Adrenal gland (tissue), 19 donors: ENCODE data around the gene ARID2. TPM values are rescaled to one million over a fixed set of nuclear protein-coding genes. Genes with fewer than 3 reads are reported as not detected.

Experiments
- DNase-seq, 7 donors: peaks; one replicate each; pipeline ENCODE4 v3.0.0-alpha.2; 2019 to 2020
- H3K27ac ChIP-seq, 5 donors: fragments of 200-600 bp; sonication (generic) in 4 of 5; 1 replicate in 3 of 5; 2 replicates in 2 of 5; pipeline versions ENCODE4 v1.5.1 to v1.8.0; 2016 to 2020; ENCODE audit warnings: mild to moderate bottlenecking in 1 of 5
- H3K27me3 ChIP-seq: fragments of 200-600 bp; 2 replicates; pipeline ENCODE4 v1.8.0; 2021
- H3K36me3 ChIP-seq, 2 donors: fragments of 200-600 bp; replicated peaks in 1 of 2; 1 replicate in 1 of 2; 2 replicates in 1 of 2; pipeline versions ENCODE4 v1.5.1 to v1.8.0; 2018 to 2022
- H3K4me1 ChIP-seq, 2 donors: fragments of 200-600 bp; replicated peaks in 1 of 2; 1 replicate in 1 of 2; 2 replicates in 1 of 2; pipeline versions ENCODE4 v1.5.1 to v1.8.0; 2018 to 2021
- H3K4me3 ChIP-seq, 4 donors: fragments of 200-600 bp; sonication (generic) in 3 of 4; one replicate each; pipeline ENCODE4 v1.5.1; 2016 to 2018
- H3K9me3 ChIP-seq, 3 donors: fragments of 200-600 bp; sonication (generic) in 1 of 3; replicated peaks in 1 of 3; 1 replicate in 2 of 3; 2 replicates in 1 of 3; pipeline versions ENCODE4 v1.5.1 to v1.8.0; 2016 to 2021
- CTCF ChIP-seq, 6 experiments: fragments of 450-650 bp in 4 of 6; fragments of 200-600 bp in 2 of 6; sonication (generic) in 1 of 6; IDR thresholded peaks; 1 replicate in 5 of 6; 2 replicates in 1 of 6; pipeline versions ENCODE4 v1.5.1 to v1.8.0; 2016 to 2021; ENCODE audit warnings: antibody characterized with exemption in 6 of 6, mild to moderate bottlenecking in 2 of 6, moderate library complexity in 1 of 6
- POLR2A ChIP-seq, 2 donors: fragments of 450-650 bp; IDR thresholded peaks; one replicate each; pipeline ENCODE4 v1.6.1; 2017; ENCODE audit warnings: antibody characterized with exemption in 2 of 2, mild to moderate bottlenecking in 2 of 2, moderate library complexity in 1 of 2
- WGBS, 4 donors: extraction: QIAGEN DNeasy Blood & Tissue Kit in 2 of 4; methylation state at CpG; one replicate each; pipeline versions ENCODE4 v1.1.5 to v1.1.7; 2013 to 2017; 5-methylcytosine and 5-hydroxymethylcytosine counted together
- intact Hi-C, 2 donors: fragments of 100-400 bp; cut with DNase I; formaldehyde crosslinking; loops; one replicate each; pipeline versions ENCODE4 v1.14.1 to v1.15.0; 2022 to 2023
- long read RNA-seq, 10 donors: library from polyadenylated mRNA in 3 of 10; unstranded in 2 of 10; stranded (forward) in 1 of 10; transcript quantifications; one replicate each; pipeline ENCODE4 v2.0.0 and lab custom pipeline, GENCODE V29; 2021 to 2026
- polyA plus RNA-seq, 3 donors: library from polyadenylated mRNA; stranded (reverse); fragments of 200-250 nt in 2 of 3; fragments of 350-450 nt in 1 of 3; fragmentation: Illumina TruSeq in 1 of 3; extraction: RNeasy Lipid Tissue Mini Kit (QIAGEN cat#74804) in 1 of 3; gene quantifications; one replicate each; pipeline ENCODE4 v1.2.3, GENCODE V29; 2013 to 2014
- total RNA-seq, 9 donors: library from RNA; depleted of rRNA in 4 of 9; stranded (reverse); fragments of >200 nt in 4 of 9; fragments of 120-200 nt in 1 of 9; fragmentation: NEBNext Ultra II Directional in 1 of 9; extraction: Animal tissue kit (Norgen Biotek cat#: 25700) in 1 of 9; gene quantifications; one replicate each; pipeline versions ENCODE4 v1.1.0 to v1.2.4, GENCODE V29; 2013 to 2023
- donor health status: healthy with polysubstance abuse.
- donor health status: Bipolar disorder and iron deficiency.
- donor health status: DM: yes; HTN: yes; CAD: no.
- donor health status: DM: no; HTN: no; CAD: no.
- donor health status: DM: no; HTN: no; CAD: no.
- donor health status: DM: yes; HTN: yes; CAD: no.

ARID2 gene
- total RNA-seq, result 10 to 100 TPM; 16.5 to 28.0 (median 25.3) TPM
- polyA plus RNA-seq, result 10 to 100 TPM in 2 of 3 donors, 1 to 10 TPM in 1; 7.9 to 12.0 (median 10.6) TPM
- long read RNA-seq, donor 1, result 0 reads
- long read RNA-seq, donor 2, result 0 reads
- long read RNA-seq, donor 3, result 0 reads
- long read RNA-seq, donor 4, partial matches to known transcripts, result 2 of 5 reads
- long read RNA-seq, donor 4, other reads (novel, unspliced or antisense), result 3 of 5 reads
- long read RNA-seq, donor 5, full-length matches to known transcripts, result 2 of 6 reads
- long read RNA-seq, donor 5, partial matches to known transcripts, result 4 of 6 reads
- long read RNA-seq, donor 5, other reads (novel, unspliced or antisense), result 0 of 6 reads
- long read RNA-seq, donor 6, full-length matches to known transcripts, result 1 of 8 reads
- long read RNA-seq, donor 6, partial matches to known transcripts, result 3 of 8 reads
- long read RNA-seq, donor 6, other reads (novel, unspliced or antisense), result 4 of 8 reads
- long read RNA-seq, donor 7, full-length matches to known transcripts, result 2 of 2 reads
- long read RNA-seq, donor 7, partial matches to known transcripts, result 0 of 2 reads
- long read RNA-seq, donor 7, other reads (novel, unspliced or antisense), result 0 of 2 reads
- long read RNA-seq, donor 8, partial matches to known transcripts, result 0 of 1 reads
- long read RNA-seq, donor 8, other reads (novel, unspliced or antisense), result 0 of 1 reads
- long read RNA-seq, donor 9, partial matches to known transcripts, result 21 of 21 reads
- long read RNA-seq, donor 9, other reads (novel, unspliced or antisense), result 0 of 21 reads
- long read RNA-seq, donor 10, result 0 reads

GRCh38 chr12:45729233-45730083 is at the start of gene ARID2:
Gene ARID2, plus strand, starts transcription at chr12:45729706. Its CDS starts 131 bp downstream, at chr12:45729837.
- Histone ChIP-seq H3K27ac (peak within 1 kb of the TSS; percentile 90 to 99 (median 98)), H3K9me3 (peaks cover 0 to 9% (median 0%) of the 10 kb centered on the region in 3 donors), H3K4me1 (peaks cover 15 to 48% of the 10 kb centered on the region in 2 donors), H3K36me3 (no peaks in the 10 kb centered on the region), H3K4me3 (peak within 1 kb of the TSS; percentile 11 to 93 (median 80)), H3K27me3 (no peaks in the 10 kb centered on the region)
- TF ChIP-seq CTCF (IDR thresholded peaks at IDR 0.05), result peak in 1 of 6 experiments; percentile 5
- TF ChIP-seq POLR2A (IDR thresholded peaks at IDR 0.05), result peak; percentile 16 to 49
- peak; percentile 61 to 77 (median 72) for DNase-seq
- WGBS, 4 donors, result 1 to 2% (median 1%) methylated on average over 47 to 88 of the region's 88 CpGs
- intact Hi-C loops, result loop anchor here in 1 of 2 donors (5.0 kb wide), 1 partner anchor 263 kb away; the partner anchor contains the start of gene SCAF11

- intact Hi-C loops, result no loop called here
- H3K4me1 ChIP-seq, result no peaks in the 10 kb centered on the region
- TF ChIP-seq POLR2A (IDR thresholded peaks at IDR 0.05), result no peak
- no peak for TF ChIP-seq CTCF (IDR thresholded peaks at IDR 0.05)
- no peaks in the 10 kb centered on the region for H3K9me3 ChIP-seq
- H3K4me3 ChIP-seq, result no peak overlapping the region
- DNase-seq, result no peak
- no peak overlapping the region for H3K27ac ChIP-seq
- H3K36me3 ChIP-seq, result no peaks in the 10 kb centered on the region
- no peaks in the 10 kb centered on the region for H3K27me3 ChIP-seq
These were observed 49.1 kb upstream of the ARID2 start for GRCh38 chr12:45680362-45680761.

- no peak for DNase-seq
- intact Hi-C loops, result no loop called here
- H3K9me3 ChIP-seq, result no peaks in the 10 kb centered on the region
- H3K4me1 ChIP-seq, result no peaks in the 10 kb centered on the region
- H3K27me3 ChIP-seq, result no peaks in the 10 kb centered on the region
- no peak for TF ChIP-seq POLR2A (IDR thresholded peaks at IDR 0.05)
- no peak overlapping the region for H3K27ac ChIP-seq
- no peak overlapping the region for H3K4me3 ChIP-seq
- no peaks in the 10 kb centered on the region for H3K36me3 ChIP-seq
These were observed 48.0 kb upstream of the ARID2 start for GRCh38 chr12:45681465-45681864.

GRCh38 chr12:45685680-45686079 is 43.8 kb upstream of the ARID2 start:
- no peaks in the 10 kb centered on the region for H3K4me1 ChIP-seq
- H3K9me3 ChIP-seq, result no peaks in the 10 kb centered on the region
- no peak for TF ChIP-seq CTCF (IDR thresholded peaks at IDR 0.05)
- no peak for TF ChIP-seq POLR2A (IDR thresholded peaks at IDR 0.05)
- no peaks in the 10 kb centered on the region for H3K27me3 ChIP-seq
- no peak for DNase-seq
- no peak overlapping the region for H3K27ac ChIP-seq
- 74 to 91% (median 79%) methylated on average over 1 of the region's 1 CpG for WGBS, 4 donors
- intact Hi-C loops, result no loop called here
- H3K4me3 ChIP-seq, result no peak overlapping the region
- H3K36me3 ChIP-seq, result no peaks in the 10 kb centered on the region
